ENCODE results near the gene LRP1B. TPM values are rescaled to one million over a fixed set of nuclear protein-coding genes. Genes with fewer than 3 reads are reported as not detected.

The LRP1B gene
- total RNA-seq, 4 donors from 2014 or later, result 37.1 to 82.7 (median 50.9) TPM

DNA sequence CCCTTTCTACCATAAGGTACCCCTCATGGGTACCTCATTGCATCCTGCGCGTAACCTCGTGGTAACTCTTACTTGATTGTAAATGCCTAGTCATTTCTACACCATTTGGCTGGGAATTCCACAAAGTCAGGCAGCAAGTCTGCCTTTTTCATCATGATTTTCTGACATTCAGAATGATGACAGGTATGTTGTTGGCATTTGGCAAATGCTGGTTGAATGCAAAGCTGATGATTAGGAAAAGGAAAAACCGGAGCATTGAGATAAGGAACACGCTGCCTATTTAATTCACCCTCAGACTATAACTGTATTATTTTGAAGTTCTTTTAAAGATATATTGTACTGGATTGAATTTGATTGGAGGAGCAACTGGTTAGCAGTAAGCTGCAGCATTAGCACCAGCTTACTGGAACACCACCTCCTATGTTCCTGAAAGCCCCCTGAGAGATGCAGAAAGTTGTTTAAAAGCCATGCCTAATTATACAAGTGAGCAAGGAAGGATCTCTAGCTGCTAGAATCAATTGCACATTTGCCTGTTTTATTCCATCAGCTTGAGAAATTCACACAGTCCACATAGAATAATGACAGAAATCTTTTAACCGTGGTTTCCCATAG lies 520.1 kb downstream of the LRP1B start:
- no peak overlapping the region for H3K27ac ChIP-seq
- WGBS, 2 donors, result 84 to 86% methylated on average over 6 of the region's 6 CpGs
- intact Hi-C loops (cut with DNase I), result no loop called here
- no peaks in the 10 kb centered on the region for H3K27me3 ChIP-seq
- no peaks in the 10 kb centered on the region for H3K4me1 ChIP-seq
- H3K9me3 ChIP-seq, result no peaks in the 10 kb centered on the region
- no peak overlapping the region for H3K4me3 ChIP-seq (replicated peaks in 1 of 3)
- TF ChIP-seq, protein P1, sequence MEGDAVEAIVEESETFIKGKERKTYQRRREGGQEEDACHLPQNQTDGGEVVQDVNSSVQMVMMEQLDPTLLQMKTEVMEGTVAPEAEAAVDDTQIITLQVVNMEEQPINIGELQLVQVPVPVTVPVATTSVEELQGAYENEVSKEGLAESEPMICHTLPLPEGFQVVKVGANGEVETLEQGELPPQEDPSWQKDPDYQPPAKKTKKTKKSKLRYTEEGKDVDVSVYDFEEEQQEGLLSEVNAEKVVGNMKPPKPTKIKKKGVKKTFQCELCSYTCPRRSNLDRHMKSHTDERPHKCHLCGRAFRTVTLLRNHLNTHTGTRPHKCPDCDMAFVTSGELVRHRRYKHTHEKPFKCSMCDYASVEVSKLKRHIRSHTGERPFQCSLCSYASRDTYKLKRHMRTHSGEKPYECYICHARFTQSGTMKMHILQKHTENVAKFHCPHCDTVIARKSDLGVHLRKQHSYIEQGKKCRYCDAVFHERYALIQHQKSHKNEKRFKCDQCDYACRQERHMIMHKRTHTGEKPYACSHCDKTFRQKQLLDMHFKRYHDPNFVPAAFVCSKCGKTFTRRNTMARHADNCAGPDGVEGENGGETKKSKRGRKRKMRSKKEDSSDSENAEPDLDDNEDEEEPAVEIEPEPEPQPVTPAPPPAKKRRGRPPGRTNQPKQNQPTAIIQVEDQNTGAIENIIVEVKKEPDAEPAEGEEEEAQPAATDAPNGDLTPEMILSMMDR (IDR thresholded peaks at IDR 0.05), result no peak
- TF ChIP-seq POLR2A (IDR thresholded peaks at IDR 0.05), result no peak
- no peaks in the 10 kb centered on the region for H3K36me3 ChIP-seq
- DNase-seq, result no peak

DNA sequence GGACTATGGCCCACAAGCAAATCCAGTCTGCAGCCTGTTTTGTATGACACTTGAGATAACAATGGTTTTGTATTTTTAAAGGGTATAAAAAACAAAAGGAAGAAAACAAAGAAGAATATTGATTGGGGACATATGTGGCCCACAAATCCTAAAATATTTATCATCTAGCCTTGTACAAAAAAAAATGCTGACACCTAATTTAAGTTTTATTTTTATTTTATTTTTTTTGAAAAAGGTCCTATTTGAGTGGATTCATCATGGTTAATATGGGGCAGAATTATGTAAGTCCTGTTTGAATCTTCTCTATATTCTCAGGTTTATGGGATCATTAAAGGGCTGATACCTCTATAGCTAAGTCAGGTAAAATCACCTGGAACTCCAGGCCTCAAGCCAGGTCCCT lies 525.7 kb downstream of the LRP1B start:
- H3K9me3 ChIP-seq, result no peaks in the 10 kb centered on the region
- TF ChIP-seq POLR2A (IDR thresholded peaks at IDR 0.05), result no peak
- TF ChIP-seq, protein P1 (IDR thresholded peaks at IDR 0.05), result no peak
- no peaks in the 10 kb centered on the region for H3K27me3 ChIP-seq
- no peaks in the 10 kb centered on the region for H3K36me3 ChIP-seq
- H3K4me1 ChIP-seq, result no peaks in the 10 kb centered on the region
- no peak overlapping the region for H3K27ac ChIP-seq
- intact Hi-C loops (cut with DNase I), result no loop called here
- H3K4me3 ChIP-seq (replicated peaks in 1 of 3), result no peak overlapping the region
- DNase-seq, result no peak

DNA sequence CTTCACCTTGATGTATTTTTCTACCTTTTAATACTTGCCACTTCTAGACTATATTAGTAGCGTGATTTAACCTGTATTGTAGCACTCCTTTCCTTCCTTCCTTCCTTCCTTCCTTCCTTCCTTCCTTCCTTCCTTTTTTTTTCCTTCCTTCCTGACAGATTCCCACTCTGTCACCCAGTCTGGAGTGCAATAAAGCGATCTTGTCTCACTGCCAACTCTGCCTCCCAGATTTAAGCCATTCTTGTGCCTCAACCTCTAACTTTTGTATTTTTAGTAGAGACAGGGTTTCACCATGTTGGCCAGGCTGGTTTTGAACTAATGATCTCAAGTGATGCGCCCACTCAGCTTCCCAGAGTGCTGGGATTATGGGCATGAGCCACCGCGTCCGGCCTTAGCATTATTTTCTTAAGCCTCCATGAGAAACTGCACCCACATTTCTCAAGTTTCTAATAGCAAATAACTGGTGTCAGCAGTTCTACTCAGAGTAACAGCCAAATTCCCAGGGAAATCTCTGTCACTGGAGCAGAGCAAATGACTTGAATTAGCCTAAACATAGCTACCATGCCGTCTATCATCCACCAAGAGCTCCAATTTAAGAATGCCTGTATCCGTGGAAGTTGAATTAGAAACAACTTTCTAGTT lies 529.2 kb downstream of the LRP1B start:
- TF ChIP-seq, protein P1 (IDR thresholded peaks at IDR 0.05), result no peak
- TF ChIP-seq POLR2A (IDR thresholded peaks at IDR 0.05), result no peak
- no peak overlapping the region for H3K27ac ChIP-seq
- WGBS, 2 donors, result 71 to 80% methylated on average over 8 of the region's 8 CpGs

DNA sequence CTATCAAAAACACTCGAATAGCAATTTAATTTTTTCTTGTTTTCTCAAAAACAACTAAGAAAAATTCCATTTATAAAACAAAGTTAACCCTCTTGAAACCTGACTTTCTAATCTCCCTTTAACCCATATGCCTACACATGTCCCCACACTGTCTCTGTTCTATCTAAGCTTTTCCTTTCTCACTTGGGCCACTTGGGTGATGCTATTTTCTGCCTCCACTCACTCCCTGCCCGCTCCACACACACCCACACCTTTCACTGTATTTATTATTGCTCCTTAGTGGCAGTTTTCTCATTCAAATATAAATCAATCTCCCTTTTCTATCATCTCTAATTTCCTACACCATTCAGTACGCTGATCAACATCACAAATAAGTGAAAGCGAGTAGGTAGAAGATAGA lies 531.1 kb downstream of the LRP1B start:
- H3K27ac ChIP-seq, result no peak overlapping the region
- H3K36me3 ChIP-seq, result no peaks in the 10 kb centered on the region
- WGBS, 2 donors, result 92 to 96% methylated on average over 4 of the region's 4 CpGs
- no peak overlapping the region for H3K4me3 ChIP-seq (replicated peaks in 1 of 3)
- no peak for DNase-seq
- H3K4me1 ChIP-seq, result no peaks in the 10 kb centered on the region
- no peaks in the 10 kb centered on the region for H3K27me3 ChIP-seq
- intact Hi-C loops (cut with DNase I), result no loop called here
- H3K9me3 ChIP-seq, result no peaks in the 10 kb centered on the region
- TF ChIP-seq POLR2A (IDR thresholded peaks at IDR 0.05), result no peak
- TF ChIP-seq, protein P1 (IDR thresholded peaks at IDR 0.05), result no peak

More for the DNA sequence above, 529.2 kb downstream of the LRP1B start:
- no peak for DNase-seq
- no peaks in the 10 kb centered on the region for H3K9me3 ChIP-seq
- intact Hi-C loops (cut with DNase I), result no loop called here
- H3K4me3 ChIP-seq (replicated peaks in 1 of 3), result no peak overlapping the region
- no peaks in the 10 kb centered on the region for H3K4me1 ChIP-seq
- H3K27me3 ChIP-seq, result no peaks in the 10 kb centered on the region
- H3K36me3 ChIP-seq, result no peaks in the 10 kb centered on the region

DNA sequence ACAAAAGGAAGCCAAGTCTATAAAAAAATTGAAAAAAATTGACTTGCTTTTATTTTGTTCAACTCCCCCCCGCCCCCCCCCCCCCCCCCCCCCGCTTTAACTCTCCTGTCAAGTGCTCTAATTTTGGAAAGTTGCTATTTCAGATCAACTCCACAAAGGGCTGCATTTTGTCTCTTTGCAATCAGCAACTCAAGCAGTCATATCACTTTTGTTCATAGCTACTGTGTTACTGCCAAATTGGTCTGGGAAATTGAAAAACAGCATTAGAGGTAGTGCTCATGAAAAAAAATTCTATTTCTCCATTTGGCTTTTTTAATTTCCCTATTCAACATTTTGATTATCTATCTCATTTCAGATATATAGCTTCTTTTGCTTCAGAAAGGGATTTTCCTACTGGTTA lies 531.8 kb downstream of the LRP1B start:
- no peaks in the 10 kb centered on the region for H3K9me3 ChIP-seq
- no peaks in the 10 kb centered on the region for H3K27me3 ChIP-seq
- DNase-seq, result no peak
- no peak overlapping the region for H3K4me3 ChIP-seq (replicated peaks in 1 of 3)
- intact Hi-C loops (cut with DNase I), result no loop called here
- H3K4me1 ChIP-seq, result no peaks in the 10 kb centered on the region
- H3K36me3 ChIP-seq, result no peaks in the 10 kb centered on the region
- TF ChIP-seq, protein P1 (IDR thresholded peaks at IDR 0.05), result no peak
- TF ChIP-seq POLR2A (IDR thresholded peaks at IDR 0.05), result no peak
- no peak overlapping the region for H3K27ac ChIP-seq
- 42 to 48% methylated on average over 1 of the region's 2 CpGs for whole genome bisulfite sequencing, 2 donors

Data from thyroid gland (tissue), 4 donors.